Gastrocnemius medialis (tissue), 4 donors: ENCODE results near the gene DNAJC11.

ENCODE experiments used
- CTCF ChIP-seq, 5 experiments: fragments of 450-650 bp in 3 of 5; fragments of 200-600 bp in 2 of 5; sonication (generic) in 2 of 5; IDR thresholded peaks in 4 of 5; conservative IDR thresholded peaks in 1 of 5; 1 replicate in 4 of 5; 2 replicates in 1 of 5; pipeline ENCODE4 v1.5.1; 2016 to 2019; ENCODE audit warnings: antibody characterized with exemption in 5 of 5, mild to moderate bottlenecking in 3 of 5, moderate library complexity in 3 of 5
- POLR2A ChIP-seq, 2 donors: fragments of 450-650 bp; IDR thresholded peaks; one replicate each; pipeline ENCODE4 v1.6.1; 2017; ENCODE audit warnings: antibody characterized with exemption in 2 of 2, mild to moderate bottlenecking in 2 of 2, moderate library complexity in 2 of 2

DNA sequence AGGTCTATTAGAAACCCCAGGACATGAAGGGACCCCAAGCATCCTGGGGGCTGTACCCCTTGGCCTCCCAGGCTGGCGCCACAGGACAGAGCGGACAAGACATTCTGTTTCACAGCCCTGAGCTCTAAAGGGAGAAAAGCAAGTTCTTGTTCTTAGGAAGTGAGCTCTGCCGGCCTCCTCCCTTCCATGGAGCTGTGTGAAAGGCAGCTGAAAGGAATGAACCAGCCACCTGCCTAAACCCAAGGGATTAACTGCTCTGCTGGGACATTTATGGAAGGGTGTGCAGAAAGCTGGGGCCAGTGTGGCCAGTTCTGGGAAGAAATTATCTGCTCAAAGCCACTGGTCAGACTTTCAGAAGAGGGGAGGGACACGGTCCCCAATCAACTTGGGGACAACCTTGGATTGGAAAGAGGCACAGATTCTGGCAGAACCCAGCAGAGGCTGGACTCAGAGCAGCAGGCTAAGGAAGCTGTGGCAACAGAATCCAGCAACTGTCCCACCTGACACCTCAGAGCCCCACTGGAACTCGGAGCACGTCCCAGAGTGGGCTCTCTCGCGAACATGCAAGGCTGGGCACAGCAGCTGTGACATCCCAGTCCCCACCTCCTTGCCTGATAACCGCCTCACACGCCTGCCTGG, 101.1 kb downstream of the DNAJC11 start:
- TF ChIP-seq CTCF (IDR thresholded peaks at IDR 0.05 in 4 of 5, conservative IDR thresholded peaks at IDR 0.05 in 1 of 5) (no peak), POLR2A (IDR thresholded peaks at IDR 0.05) (no peak)
